RWPE1 (cell line): ENCODE data around the gene TPSB2.

Experiments
- CTCF ChIA-PET: fragments of 350-600 bp; sonication (Branson Sonifier 250); formaldehyde crosslinking; extraction: SDS; loops from one replicate; lab custom pipeline; 2021; lab: Yijun Ruan, JAX
- POLR2A ChIA-PET: fragments of 400-600 bp; formaldehyde crosslinking; extraction: SDS; loops from one replicate; lab custom pipeline; 2020; ENCODE audit warnings: antibody characterized with exemption; ENCODE audit not compliant: low non-redundant PET; lab: Yijun Ruan, JAX
- DNase-seq: peaks from one replicate; pipeline ENCODE4 v3.0.0; 2012; ENCODE audit warnings: low spot score
- H3K27ac ChIP-seq: fragments of 450-650 bp; 2 replicates; pipeline ENCODE4 v1.5.1; 2017
- TF ChIP-seq, protein P1 (sequence below): fragments of 450-650 bp; conservative IDR thresholded peaks from 2 replicates; pipeline ENCODE4 v1.5.1; 2017; ENCODE audit warnings: low read depth, mild to moderate bottlenecking

The TPSB2 gene

DNA sequence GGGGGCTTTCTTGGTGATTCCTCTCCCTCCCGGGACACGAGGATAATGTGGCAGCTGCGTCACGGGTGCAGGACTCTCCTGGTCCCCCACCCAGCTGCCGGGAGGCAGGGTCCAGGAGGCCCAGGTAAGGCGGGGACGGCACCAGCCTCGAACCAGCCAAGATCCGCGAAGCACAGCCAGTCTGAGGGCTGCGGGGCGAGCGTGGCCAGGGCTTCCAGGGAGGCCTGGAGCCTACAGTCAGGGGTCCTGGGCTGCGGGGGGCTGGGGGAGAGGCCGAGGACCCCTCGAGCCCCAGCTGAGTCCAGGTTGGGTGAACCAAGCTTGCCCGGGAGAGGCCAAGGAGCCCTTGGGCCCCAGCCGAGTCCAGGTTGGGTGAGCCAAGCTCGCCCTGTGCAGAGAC, 35.8 kb upstream of the TPSB2 start:
- no peak overlapping the region for H3K27ac ChIP-seq
- POLR2A ChIA-PET, result no interaction called here
- TF ChIP-seq, protein P1, sequence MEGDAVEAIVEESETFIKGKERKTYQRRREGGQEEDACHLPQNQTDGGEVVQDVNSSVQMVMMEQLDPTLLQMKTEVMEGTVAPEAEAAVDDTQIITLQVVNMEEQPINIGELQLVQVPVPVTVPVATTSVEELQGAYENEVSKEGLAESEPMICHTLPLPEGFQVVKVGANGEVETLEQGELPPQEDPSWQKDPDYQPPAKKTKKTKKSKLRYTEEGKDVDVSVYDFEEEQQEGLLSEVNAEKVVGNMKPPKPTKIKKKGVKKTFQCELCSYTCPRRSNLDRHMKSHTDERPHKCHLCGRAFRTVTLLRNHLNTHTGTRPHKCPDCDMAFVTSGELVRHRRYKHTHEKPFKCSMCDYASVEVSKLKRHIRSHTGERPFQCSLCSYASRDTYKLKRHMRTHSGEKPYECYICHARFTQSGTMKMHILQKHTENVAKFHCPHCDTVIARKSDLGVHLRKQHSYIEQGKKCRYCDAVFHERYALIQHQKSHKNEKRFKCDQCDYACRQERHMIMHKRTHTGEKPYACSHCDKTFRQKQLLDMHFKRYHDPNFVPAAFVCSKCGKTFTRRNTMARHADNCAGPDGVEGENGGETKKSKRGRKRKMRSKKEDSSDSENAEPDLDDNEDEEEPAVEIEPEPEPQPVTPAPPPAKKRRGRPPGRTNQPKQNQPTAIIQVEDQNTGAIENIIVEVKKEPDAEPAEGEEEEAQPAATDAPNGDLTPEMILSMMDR, result no peak
- CTCF ChIA-PET, result no interaction called here
- DNase-seq, result no peak

DNA sequence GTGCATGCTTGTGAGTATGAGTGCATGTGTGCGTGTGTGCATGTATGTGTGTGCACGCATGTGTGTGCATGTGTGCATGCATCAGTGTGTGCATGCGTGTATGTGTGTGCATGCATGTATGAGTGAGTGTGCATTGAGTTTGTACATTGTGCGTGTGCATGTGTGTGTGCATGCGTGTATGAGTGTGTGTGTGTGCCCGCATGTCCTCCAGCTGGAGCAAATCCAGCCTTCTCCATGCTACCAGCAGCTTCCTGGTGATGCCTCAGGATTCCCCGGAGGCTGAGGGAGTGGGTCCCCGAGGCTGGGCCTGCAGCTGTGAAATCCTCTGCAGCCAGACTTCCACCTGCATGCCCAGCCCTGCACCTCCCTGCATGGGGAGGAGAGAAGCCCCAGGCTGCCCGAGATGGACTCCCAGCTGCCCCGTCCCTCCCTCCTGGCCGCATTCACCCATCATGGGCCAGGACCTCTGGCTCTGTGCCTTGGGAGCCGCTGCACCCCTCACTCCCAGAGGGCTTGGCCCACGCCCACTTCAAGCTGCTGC, 35.2 kb upstream of the TPSB2 start:
- TF ChIP-seq, protein P1, result no peak
- POLR2A ChIA-PET, result no interaction called here
- CTCF ChIA-PET, result no interaction called here
- no peak for DNase-seq
- H3K27ac ChIP-seq, result no peak overlapping the region

DNA sequence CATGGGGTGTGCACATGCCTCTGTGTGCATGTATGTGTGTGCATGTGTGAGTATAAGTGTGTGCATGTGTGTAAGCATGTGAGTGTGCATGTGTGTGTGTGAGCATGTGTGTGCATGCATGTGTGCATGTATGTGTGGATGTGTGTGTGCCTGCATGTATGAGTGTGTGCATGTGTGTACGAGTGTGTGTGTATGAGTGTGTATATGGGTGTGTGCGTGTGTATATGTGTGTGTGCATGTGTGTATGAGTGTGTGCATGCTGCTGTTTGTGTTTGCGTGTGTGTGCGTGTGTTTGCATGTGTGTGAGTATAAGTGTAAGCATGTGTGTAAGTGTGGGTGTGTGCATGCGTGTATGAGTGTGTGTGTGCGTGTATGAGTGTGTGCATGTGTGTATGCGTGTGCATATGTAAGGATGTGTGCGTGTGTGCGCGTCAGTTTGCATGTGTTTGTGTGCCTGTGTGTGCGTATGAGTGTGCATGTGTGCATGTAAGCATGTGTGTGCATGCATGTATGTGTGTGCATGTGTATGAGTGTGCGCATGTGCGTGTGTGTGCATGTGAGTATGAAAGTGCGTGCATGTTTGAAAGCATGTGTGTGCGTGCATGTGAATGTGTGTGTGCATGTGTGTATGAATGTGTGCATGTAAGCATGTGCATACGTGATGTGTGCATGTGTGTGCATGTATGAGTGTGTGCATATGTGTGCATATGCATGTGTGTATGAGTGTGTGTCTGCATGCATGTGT, 34.5 kb upstream of the TPSB2 start:
- POLR2A ChIA-PET, result no interaction called here
- CTCF ChIA-PET, result no interaction called here

DNA sequence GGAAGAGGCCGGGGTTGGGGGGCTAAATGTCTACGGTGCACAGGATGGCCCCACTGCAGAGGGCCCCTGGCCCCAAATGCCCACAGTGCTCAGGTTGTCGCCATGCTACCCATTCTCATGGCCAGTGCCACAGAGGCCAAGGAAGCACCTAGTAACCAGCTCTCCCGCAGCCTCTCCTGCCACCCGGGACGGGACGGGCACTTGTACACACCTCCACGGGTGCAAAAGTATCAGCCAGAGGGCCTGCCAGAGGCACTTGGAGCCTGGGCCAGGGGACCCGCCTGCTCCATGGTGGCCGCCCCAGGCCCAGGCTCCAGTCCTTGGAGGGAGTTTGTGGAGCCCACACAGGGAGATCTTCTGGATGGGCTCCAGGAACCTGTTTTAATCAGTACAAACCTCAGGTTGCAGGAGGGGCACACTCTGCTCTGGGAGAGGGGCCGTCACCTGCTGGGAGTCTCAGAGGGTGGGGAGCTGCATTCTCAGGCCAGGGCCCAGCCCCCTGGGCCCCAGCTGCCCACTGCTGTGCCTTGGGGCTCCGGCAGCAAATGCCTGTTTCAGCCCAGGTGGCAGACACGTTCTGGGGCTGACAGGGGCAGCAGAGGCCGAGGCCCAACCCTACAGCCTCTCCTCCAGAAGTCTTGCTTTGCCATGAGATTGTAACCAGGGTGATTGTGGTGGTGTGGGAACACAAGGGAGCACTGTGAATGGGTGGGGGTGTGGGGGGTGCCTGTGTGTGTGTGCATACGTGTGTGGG, 33.8 kb upstream of the TPSB2 start:
- no peak for DNase-seq
- POLR2A ChIA-PET, result no interaction called here
- TF ChIP-seq, protein P1, result no peak
- CTCF ChIA-PET, result no interaction called here
- H3K27ac ChIP-seq, result no peak overlapping the region

More for the DNA sequence above, 34.5 kb upstream of the TPSB2 start:
- TF ChIP-seq, protein P1, result no peak
- no peak for DNase-seq
- H3K27ac ChIP-seq, result no peak overlapping the region

DNA sequence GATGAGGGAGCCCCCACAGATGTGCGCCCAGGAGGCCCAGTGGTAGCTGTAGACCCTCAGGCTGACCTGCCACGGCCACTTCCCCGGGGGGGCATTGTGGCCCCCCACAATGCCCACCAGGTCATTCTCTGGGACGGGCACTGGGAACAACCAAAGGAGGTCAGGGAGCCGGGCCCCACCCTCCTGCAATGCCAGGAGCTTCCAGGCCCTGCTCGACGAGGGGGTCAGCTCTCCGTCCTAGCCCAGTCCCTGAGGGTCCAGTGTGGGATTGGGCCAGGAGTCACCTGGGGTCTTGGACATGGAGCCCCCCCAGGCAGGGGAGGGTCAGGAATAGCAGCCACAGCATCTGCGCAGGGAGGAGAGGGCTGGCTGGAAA, 32.9 kb upstream of the TPSB2 start:
- TF ChIP-seq, protein P1, result no peak
- ChIA-PET POLR2A (no interaction called here), CTCF (no interaction called here)
- H3K27ac ChIP-seq, result no peak overlapping the region
- DNase-seq, result no peak

DNA sequence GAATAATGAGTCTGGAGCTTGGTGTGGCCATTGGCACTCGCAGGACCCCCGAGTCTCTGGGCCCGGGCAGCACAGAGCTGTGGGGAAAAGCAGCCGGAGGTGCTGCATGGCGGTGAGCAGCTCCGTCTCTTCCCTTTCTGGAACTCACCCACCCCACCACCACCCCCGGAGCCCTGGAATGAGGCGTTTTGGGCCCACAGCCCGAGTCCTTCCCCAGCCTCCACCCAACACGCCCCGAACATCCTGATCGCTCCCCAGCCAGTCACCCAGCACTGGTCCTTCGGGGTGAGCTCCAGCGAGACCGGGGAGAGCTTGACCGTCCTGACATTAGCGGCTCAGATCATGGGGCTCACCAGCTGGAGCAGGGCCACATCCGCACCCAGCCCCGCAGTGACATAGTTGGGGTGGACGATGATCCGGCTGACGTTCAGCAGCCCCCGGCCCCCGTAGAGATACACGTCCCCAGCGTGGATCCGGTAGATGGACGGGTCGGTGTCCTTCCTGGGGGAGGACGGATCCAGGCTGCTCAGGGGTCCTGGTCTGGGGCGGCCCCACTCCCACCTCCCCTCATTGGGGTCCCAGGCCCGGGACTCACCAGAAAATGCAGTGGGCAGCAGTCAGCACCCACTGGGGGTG, 32.3 kb upstream of the TPSB2 start:
- H3K27ac ChIP-seq, result no peak overlapping the region
- ChIA-PET POLR2A (no interaction called here), CTCF (no interaction called here)
- DNase-seq, result no peak
- TF ChIP-seq, protein P1, result no peak
